ENCODE measurements around the gene KIAA1143.

- no peak for TF ChIP-seq CTCF (IDR thresholded peaks at IDR 0.05)
- no peak for TF ChIP-seq EZH2 (IDR thresholded peaks at IDR 0.05; ENCODE audit: borderline replicate concordance, insufficient read depth, low read depth, low read length, poor library complexity, severe bottlenecking)
Observed at GRCh38 chr3:44805960-44806359, 44.5 kb upstream of the KIAA1143 start.

All from B cell (primary cell).